GM19397 (cell line): ENCODE results near the gene BIRC5.
"Not testable (repeated sequence)": the region's sequence is repeated elsewhere in the genome, so short reads cannot be mapped to it uniquely, and the experiment has no call there.

Source experiments
- ATAC-seq: cut with Tn5 transposase; IDR thresholded peaks from one replicate; pipeline ENCODE4 v1.9.1; 2021; ENCODE audit warnings: mild to moderate bottlenecking, moderate library complexity; ENCODE audit not compliant: unreplicated experiment

Gene BIRC5

GRCh38 chr17:78224231-78225087 lies 10.4 kb downstream of the BIRC5 start:
- ATAC-seq = no peak

GRCh38 chr17:78225088-78225865 lies 11.2 kb downstream of the BIRC5 start:
- ATAC-seq = no peak

GRCh38 chr17:78226055-78226758 lies 12.2 kb downstream of the BIRC5 start:
- ATAC-seq = no peak

DNA sequence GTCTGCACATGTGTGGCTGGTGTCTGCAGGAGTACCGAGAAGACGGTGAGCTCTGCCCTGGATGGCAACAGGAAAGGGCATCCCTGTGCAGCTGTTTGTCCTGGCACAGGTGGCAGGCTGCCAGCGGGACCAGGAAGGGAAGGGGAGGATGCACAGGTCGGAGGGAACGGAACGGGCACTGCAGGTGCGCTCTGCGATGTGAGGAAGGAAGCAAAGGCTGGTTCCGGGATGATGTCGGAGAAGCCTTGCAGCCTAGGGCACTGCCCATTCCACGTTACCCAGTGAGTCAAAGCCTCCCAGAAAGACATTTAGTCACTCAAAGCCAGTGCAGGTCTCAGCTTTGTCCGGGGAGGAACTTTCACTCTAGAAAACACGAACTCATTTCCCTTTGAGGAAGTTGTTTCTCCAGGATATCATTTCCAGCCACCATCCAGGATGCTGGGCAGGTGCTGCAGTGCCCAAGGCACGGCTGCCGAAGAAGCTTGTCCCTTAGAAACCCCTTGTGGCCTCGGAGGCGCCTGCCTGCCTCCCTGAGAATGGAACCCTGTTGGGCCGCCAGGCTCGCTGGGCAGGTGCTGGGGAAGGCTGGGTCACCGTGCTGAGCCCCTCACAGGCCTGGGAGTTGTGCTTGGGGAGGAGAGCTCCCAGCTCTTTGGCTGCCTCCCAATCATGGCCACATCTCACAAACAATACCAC lies 12.9 kb downstream of the BIRC5 start:
- ATAC-seq = no peak

GRCh38 chr17:78227455-78227916 lies 13.4 kb downstream of the BIRC5 start:
- ATAC-seq = no peak

GRCh38 chr17:78228176-78228575 lies 14.1 kb downstream of the BIRC5 start:
- no peak for ATAC-seq

- ATAC-seq = no peak
These were observed 16.4 kb downstream of the BIRC5 start for GRCh38 chr17:78230252-78230962.

DNA sequence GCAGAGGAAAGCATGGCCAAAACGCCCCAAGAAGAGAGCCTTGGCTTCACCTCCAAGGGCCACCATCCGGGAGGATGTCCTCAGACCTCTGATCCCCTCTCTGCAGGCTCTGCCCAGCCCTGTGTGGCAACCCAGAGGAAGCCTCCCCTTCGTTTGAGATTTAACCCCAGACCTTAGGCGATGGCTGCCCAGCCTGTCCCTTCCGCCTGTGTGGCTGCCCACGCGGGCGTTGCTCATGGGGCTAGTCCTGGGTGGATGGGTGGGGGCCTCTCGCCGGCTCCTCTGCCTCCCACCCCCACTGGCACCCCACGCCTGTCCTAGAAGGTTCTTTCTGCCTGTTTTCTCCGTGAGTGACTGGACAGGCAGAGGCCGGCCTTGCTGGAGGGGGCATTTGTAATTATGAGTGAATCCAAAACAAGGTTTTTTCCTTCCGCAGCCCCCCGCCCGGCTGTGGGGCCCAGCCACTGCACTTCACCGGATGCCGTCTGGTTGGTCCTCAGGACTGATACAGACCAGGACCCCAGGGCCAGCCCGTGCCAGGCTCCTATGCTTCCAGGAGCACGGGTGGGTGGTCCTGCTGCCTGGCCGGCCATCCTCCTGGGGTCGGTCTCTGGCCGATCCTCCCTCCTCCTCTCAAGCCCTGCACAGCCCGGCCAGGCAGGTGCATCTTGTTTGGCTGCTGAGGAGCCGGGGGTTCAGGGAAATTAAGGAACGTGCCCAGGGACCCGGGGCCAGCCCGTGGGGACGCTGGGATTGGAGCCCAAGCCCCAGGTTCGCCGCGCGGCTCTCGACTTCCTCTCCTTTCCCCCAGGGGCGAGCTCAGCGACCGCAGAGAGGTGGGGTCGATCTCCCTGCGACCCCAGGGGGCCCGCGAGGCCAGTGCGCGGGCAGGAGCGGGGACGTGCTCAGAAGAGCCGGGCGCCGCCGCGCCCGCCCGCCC lies 17.2 kb downstream of the BIRC5 start, which contains the start of gene TMEM235:
Gene TMEM235 (plus strand): TSS at position 636 of the 940 bp plus-strand sequence. CDS start 393 bp downstream, outside the sequence.
- ATAC-seq = no peak

GRCh38 chr17:78231991-78232858 lies 18.2 kb downstream of the BIRC5 start:
- no peak for ATAC-seq

- no peak for ATAC-seq
These were observed 18.8 kb downstream of the BIRC5 start for GRCh38 chr17:78232859-78233173.

DNA sequence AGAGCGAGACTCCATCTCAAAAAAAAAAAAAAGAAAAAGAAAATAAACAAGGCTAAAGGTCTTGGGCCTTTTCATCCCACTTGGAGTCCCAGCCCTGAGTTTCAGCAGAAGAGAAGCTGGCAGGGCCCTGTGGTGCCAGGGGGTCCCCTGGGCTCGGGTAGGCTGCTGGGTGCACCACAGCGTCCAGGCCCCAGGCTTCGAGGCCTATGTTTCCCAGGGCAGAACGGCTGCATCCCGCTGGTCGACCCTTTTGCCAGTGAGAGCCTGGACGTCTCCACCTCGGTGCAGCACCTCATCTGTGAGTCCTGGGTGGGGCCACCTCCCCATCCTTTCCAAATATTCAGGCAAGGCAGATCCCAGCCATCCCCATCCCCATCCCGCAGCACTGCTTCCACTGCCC lies 19.6 kb downstream of the BIRC5 start:
- ATAC-seq = no peak

DNA sequence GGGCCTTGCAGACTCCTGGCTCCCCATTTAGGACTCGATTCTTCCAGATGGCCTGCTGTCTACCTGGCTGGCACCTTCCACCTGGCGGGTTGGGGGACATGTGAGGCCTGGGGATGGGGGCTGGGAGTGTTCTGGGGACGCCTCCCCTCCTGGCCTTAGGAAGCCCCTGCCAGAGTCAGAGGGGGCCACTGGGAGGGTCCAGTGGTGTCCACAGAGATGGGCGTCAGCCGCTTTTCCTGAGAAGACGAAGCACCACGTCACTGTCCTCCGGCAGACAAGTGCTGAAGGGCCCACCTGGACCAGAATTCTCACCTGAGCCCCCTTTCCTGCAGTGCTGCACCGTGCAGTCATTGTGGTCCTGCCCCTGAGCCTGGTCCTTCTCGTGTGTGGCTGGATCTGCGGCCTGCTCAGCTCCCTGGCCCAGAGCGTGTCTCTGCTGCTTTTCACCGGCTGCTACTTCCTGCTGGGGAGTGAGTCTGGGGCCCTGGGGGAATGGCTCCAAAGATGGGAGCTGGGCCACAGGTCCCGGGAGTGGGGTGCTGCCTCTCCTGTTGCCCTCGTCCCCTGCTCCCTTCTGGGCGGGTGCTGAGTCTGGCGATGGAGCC lies 20.3 kb downstream of the BIRC5 start:
- no peak for ATAC-seq

DNA sequence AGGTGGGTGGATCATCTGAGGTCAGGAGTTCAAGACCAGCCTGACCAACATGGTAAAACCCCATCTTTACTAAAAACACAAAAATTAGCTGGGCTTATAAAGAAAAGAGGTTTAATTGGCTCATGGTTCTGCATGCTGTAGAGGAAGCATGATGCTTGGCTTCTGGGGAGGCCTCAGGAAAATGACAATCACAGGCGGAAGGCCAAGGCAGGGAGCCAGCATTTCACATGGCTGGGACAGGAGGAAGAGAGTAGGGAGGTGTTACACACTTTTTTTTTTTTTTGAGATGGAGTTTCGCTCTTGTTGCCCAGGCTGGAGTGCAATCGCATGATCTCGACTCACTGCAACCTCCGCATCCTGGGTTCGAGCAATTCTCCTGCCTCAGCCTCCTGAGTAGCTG lies 21.0 kb downstream of the BIRC5 start:
- ATAC-seq = not testable (repeated sequence)

DNA sequence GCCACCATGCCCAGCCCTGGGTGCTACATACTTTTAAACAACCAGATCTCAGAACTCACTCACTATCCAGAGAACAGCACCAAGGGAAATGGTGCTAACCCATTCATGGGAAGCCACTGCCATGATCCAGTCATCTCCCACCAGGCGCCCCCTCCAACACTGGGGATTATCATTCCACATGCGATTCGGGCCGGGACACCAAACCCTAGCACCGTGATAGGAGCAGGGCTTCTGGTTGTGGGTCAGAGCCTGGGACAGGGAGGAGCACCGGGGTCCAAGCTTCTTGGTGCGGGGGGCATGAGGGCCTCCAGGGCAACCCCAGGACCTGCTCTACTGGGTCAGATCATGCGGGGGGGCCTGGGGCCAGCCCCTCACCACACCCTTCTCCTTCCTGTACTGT lies 21.8 kb downstream of the BIRC5 start:
- no peak for ATAC-seq

DNA sequence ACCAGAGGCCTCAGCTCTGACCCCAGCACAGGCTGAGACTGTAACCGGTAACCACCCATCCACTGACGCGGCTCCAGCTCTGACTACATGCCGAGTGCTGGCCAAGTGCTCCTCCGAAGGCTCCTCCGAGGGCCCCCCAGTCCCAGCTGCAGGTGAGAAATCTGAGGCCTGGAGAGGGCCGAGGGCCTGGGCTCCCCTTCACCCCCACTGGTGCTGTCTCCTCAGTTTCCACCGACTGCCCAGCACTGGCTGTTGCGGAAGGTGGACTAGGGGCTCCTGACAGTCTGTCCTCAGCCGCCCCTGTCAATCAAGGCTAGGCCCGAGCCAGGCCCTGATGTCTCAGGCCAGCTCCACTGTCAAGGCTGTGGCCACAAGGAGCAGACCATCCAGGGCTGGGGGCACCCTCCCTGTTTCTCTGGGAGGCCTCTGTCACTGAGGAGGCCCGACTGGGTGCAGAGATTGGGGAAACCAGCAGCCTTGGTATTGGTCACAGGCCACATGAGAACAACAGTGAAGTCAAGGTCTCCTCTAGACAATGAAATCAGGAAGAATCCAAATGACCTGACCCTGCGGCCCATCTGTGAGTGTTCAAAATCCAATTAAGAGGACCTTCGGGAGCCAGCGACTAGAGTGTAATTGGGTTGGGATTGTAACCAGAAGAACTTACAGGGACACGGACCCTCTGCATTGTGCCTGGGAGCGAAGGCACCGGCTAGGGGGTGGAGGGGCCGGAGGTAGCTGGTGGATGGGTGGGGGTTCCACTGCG lies 22.5 kb downstream of the BIRC5 start:
- ATAC-seq = no peak

- ATAC-seq = no peak
These were observed 23.5 kb downstream of the BIRC5 start for GRCh38 chr17:78237401-78238012.
